ENCODE data around the gene GPRASP1. TPM values are rescaled to one million over a fixed set of nuclear protein-coding genes. Genes with fewer than 3 reads are reported as not detected.
"Not testable (repeated sequence)": the region's sequence is repeated elsewhere in the genome, so short reads cannot be mapped to it uniquely, and the experiment has no call there.

The GPRASP1 gene
- total RNA-seq, 1 experiment from 2014 or later = 3.2 TPM

GRCh38 chrX:102667034-102667433 is 15.8 kb downstream of the GPRASP1 start:
- not testable (repeated sequence) for H2AK5ac ChIP-seq (ENCODE audit: insufficient read length, low read length); H3K18ac ChIP-seq (ENCODE audit: insufficient read length, low read depth, low read length); H3K4me2 ChIP-seq (ENCODE audit: insufficient read depth, insufficient read length, low read length); H2BK120ac ChIP-seq (ENCODE audit: low read depth, low read length, poor library complexity, severe bottlenecking); H3K27ac ChIP-seq (ENCODE audit: insufficient read length, low read depth, low read length); H3K79me2 ChIP-seq (ENCODE audit: insufficient read depth, low read length); H2BK12ac ChIP-seq (ENCODE audit: insufficient read length, low read depth, low read length); H3K27me3 Mint-ChIP-seq (ENCODE audit: low read depth); H2BK20ac ChIP-seq (ENCODE audit: low read depth, low read length, poor library complexity, severe bottlenecking); H3K14ac ChIP-seq (ENCODE audit: insufficient read depth, low read length); H3K23ac ChIP-seq (ENCODE audit: insufficient read length, low read depth, low read length); H3K27ac Mint-ChIP-seq; H4K8ac ChIP-seq (replicated peaks; ENCODE audit: insufficient read length, low read depth, low read length); H2AFZ ChIP-seq (ENCODE audit: low read length); H3K79me1 ChIP-seq (ENCODE audit: insufficient read depth, low read depth, low read length, poor library complexity, severe bottlenecking); H3T11ph ChIP-seq (ENCODE audit: low read length); H3K23me2 ChIP-seq (ENCODE audit: insufficient read length, low read depth, low read length, poor library complexity, severe bottlenecking); H2BK5ac ChIP-seq (ENCODE audit: insufficient read length, low read length); H3K4me1 Mint-ChIP-seq; H2BK15ac ChIP-seq (ENCODE audit: low read depth, low read length); H3K4me1 ChIP-seq (ENCODE audit: insufficient read depth, low read length); H4K5ac ChIP-seq (ENCODE audit: insufficient read length, low read depth, low read length); H4K91ac ChIP-seq (ENCODE audit: insufficient read length, low read depth, low read length); H4K20me1 ChIP-seq (ENCODE audit: control insufficient read depth, insufficient read depth, insufficient read length); H3K56ac ChIP-seq (ENCODE audit: insufficient read length, low read depth, low read length); DNase-seq; H3K4ac ChIP-seq (ENCODE audit: low read depth, low read length); H3K4me3 Mint-ChIP-seq; H3K27me3 ChIP-seq (ENCODE audit: insufficient read depth, low read length); H3K9ac ChIP-seq (ENCODE audit: extremely low read depth, insufficient read length, low read length)
- H3K9me3 ChIP-seq (ENCODE audit: control insufficient read depth, low read depth, low read length) = peaks cover 16% of the 10 kb centered on the region
- peaks cover 16 to 21% (median 20%) of the 10 kb centered on the region in 3 experiments for H3K36me3 Mint-ChIP-seq (ENCODE audit: insufficient read depth in 1 of 3, low read depth in 3 of 3)
- H3K9me3 Mint-ChIP-seq = peaks cover 65 to 78% of the 10 kb centered on the region in 2 experiments
- WGBS (ENCODE audit: extremely low coverage, insufficient read length, low lambda C conversion rate) = no CpG with 5 or more reads among the region's 1 CpG

Measured in H9 (cell line).